GM19240 (cell line): ENCODE data around the gene ROPN1B.

Experiments used
- DNase-seq: peaks from one replicate; pipeline ENCODE4 v3.0.0; 2011; ENCODE audit warnings: low spot score; ENCODE audit not compliant: insufficient read length

The ROPN1B gene

GRCh38 chr3:126026761-126027160 lies 57.8 kb downstream of the ROPN1B start:
- DNase-seq: no peak

GRCh38 chr3:126028096-126028495 lies 59.1 kb downstream of the ROPN1B start:
- no peak for DNase-seq

- no peak for DNase-seq
These were observed 60.3 kb downstream of the ROPN1B start for GRCh38 chr3:126029241-126029640.

GRCh38 chr3:126030455-126030854 lies 61.5 kb downstream of the ROPN1B start:
- no peak for DNase-seq

- DNase-seq: no peak
These were observed 63.0 kb downstream of the ROPN1B start for GRCh38 chr3:126031981-126032471.
